HTERT RPE-1 (cell line): ENCODE measurements around the gene HOXA11.

Experiments used
- in situ Hi-C: fragments of 300-500 bp; cut with MboI; formaldehyde crosslinking; loops from 4 replicates; pipeline ENCODE4 v1.14.3; 2020; ENCODE audit warnings: low sequenced_read_pairs

The HOXA11 gene

DNA sequence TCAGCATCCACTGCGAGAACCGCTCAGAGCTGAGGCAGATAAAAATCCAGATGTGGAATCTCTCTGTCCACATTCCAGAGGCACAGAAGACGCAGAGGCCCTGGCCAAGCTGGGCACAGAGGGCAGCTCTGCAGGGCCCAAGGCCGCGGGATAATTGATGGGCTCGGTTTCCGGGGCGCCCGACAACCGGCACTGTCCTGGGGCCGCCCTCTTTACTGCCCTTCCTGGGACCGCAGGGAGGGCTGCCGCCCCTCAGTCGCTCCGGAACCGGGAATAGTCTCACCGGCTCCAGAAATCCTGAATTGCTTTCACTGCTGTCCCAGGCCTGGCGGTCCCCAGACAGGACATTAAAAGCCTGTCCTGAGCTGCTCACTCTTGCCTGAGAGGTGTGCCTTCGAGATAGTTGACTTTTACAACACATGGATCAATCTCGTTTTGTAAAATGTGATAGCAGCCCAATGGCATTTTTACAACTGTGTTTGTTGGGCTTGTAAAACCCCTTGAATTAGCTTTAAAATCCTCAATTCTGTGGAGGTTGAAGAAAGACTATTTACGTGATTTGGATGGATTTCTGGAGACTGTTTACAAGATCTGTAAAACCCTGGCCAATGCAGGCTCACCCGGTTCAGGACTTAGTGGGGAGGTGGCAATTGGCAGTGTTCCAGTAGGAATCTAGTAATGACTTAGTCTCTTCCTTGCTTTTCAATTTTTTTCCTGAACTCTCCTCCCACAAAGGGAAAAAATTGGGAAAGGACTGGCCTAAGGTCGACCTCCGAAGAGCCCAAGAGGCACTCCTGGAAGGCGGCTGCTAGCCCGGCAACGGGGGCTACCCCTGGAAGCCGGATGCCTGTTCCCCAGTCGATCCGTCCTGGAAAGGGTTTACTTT lies 36.0 kb downstream of the HOXA11 start:
- in situ Hi-C loops, result no loop called here

DNA sequence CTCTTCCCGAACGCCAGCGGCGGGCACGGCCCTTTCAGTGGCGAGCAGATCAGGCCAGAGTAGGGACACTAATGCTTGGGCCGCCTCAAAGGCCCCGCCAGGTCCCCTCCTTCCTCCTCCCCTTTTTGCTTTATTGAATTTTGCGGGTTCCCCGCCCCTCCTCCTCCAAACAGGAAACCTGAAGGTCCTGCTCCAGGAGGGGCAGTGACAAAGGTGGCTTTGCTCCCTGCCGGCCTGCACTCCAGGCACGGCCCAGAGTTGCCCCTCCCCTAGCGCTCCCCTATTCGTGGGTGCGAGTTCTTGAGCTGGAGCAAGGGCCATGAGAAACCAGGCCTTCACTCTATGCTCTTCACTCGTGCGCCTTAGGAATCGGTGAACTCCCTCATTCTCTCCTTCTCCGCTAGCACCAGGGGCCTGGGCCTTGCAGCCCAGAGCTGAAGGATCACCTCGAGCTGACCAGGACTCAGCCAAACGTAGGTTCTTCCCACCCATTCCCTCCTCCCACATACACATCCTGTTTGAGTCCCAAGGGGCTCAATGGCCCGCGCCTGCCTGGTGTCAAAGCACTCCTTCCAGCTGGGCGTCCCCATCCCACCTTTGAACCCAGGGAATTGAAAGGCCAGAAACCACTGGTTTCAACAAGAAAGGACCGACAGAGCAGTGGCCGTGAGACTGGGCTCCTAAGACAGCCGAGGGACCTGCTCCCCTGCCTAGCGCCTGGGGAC lies 36.8 kb downstream of the HOXA11 start:
- in situ Hi-C loops, result no loop called here

GRCh38 chr7:27147199-27148030 lies 37.6 kb downstream of the HOXA11 start, which contains the start of gene HOXA6:
TSS of gene HOXA6 (minus strand) at chr7:27147774. CDS start at chr7:27147749, 25 bp downstream.
- in situ Hi-C loops, result no loop called here

DNA sequence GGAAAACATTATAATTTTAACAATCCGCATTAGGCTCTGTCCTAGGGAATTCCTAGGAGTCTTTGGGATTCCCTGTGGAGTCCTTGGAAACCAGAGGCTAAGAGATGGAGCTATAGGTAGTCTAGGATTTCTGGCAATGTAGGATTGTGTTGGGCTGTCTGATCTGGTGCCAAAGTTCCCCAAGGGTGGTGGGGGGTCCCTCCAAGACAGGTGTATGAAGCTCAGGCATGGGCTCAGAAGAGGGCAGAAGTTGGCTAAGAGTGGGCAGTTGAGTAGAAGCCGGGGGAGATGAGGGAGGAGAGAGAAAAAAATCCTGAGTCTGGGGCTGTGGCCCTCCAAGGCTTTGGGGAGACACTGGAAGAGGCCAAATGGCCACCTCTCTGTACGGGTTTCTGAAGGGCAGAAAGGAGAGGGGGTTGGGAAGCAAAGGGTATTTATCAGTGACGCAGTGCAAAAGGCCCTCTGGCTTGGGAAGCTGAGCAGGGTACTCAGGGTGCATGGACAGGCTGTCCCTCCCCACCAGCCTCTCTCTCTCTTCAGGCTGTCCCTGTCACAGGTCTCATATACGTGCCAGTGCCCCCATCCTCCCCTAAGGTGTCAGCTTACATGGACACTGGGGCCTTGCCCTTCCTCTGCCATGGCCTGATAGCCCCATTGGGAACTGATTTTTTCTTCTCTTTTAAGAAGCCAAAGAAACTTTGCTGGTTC lies 38.4 kb downstream of the HOXA11 start:
- in situ Hi-C loops, result no loop called here

- in situ Hi-C loops, result no loop called here
Measured at GRCh38 chr7:27145914-27146412, 39.1 kb downstream of the HOXA11 start.

DNA sequence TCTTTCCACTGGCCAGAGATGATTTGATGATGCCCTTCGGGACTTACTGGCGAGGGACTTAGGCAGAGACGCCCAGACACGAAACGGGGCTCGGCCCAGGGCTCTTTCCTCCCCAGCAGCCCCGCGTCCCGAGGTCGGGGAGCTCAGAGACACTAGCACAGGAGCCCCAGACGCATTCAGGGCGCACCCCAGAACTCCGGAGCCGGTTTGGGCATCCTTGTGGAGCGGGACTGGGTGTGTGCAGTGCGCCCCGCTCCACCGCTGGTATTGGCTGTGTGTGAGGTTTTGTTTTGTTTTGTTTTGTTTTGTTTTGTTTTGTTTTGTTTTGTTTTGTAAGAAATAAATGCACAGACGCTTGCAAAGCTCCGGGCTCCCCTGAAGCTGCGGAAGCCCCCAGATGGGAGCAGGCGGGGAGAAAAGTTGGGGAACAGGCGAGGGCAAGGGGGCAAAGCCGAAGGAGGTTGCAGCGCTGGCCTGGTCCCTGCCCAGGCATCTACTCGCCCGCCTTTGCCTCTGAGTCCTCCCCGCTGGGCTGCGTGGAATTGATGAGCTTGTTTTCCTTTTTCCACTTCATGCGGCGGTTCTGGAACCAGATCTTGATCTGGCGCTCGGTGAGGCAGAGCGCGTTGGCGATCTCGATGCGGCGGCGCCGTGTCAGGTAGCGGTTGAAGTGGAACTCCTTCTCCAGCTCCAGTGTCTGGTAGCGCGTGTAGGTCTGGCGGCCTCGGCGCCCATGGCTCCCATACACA lies 39.7 kb downstream of the HOXA11 start:
- in situ Hi-C loops, result no loop called here

DNA sequence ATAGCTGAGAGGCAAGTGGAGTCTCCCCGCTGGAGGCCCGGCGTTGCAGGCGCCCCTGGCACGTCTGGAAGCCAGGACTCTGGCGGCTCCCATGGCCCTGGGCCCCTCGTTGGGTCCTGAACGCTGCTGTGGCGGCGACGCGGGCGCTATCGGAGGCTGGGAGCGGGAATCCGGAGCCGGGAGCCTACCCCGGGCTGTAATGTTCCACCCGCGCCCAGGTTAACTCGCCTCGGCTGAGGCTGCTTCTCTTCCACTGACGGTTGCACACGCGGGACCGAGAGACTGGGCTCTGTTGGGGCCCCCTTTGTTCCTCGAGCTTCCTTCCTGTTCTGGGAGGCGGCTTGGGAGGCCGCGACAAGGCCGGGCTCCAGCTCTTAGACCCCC lies 40.3 kb downstream of the HOXA11 start:
- in situ Hi-C loops, result no loop called here

DNA sequence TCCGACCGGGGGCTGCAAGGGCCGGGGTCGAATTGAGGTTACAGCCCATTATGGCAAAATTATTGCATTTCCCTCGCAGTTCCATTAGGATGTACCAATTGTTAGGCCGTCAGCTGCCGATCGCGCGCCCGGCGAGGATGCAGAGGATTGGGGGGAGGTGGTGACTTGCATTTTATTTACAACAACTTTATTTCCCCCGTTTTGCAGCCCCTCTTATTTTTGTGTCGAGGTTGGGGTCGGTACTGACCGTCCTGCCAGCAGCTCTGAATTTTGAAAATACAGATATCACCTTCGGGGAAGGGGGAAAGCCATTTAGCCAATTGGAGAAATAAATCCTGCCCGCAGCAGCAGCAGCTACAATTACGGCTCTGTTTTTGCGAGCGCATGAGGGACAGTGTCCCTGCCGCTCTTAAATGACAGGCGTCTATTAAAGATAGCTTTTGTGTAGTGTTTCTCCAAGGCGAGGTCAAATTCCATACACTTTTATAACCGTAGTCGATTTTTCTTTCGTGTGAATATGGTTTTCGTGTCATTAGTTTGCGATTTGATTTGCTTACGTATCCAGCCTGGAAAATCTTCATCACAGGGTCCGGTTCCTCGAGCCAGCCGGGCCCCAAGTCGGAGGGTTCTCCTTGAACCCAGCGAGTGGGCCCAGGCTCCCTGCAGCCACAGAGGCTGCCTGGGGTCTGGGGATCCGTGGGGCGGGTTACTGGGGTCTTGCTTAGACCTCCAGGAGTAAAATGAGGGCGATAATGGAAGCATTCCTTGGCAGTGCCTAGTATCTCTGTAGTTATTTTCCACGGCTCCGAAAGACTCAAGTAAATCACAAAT lies 40.9 kb downstream of the HOXA11 start:
- in situ Hi-C loops, result no loop called here

GRCh38 chr7:27143023-27143949 lies 41.7 kb downstream of the HOXA11 start, which contains the start of gene HOXA5:
TSS of gene HOXA5 (minus strand) at chr7:27143681. CDS start at chr7:27143607, 74 bp downstream.
- in situ Hi-C loops, result no loop called here

GRCh38 chr7:27142580-27143022 lies 42.4 kb downstream of the HOXA11 start:
- in situ Hi-C loops, result no loop called here

DNA sequence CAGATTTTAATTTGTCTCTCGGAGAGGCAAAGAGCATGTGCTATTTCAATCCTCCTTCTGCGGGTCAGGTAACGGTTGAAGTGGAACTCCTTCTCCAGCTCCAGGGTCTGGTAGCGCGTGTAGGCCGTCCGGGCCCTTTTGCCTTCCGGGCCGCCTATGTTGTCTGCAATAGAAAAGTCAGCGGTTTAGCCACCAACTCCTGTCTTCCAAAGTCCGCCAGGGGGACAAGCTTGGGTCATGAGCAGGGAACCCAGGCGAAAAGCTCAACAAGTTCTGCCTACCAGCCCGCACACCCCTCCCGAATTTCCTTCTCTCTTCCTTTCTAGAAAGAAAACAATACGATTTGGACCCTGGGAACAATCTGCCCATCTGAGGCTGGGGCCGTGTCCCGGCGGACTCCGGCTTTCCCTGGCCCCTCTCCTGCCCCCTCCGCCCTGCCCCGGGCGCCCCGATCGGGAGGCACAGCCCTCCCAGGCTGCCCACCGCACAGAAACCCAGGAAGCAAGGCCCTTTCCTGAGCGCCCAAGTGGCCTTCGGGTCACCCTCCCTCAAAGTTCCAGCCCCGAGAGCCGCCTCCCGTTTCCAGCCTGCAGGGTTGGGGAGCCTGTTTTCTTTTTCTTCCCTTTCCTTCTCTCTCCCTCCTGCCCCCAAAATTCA lies 43.0 kb downstream of the HOXA11 start:
- in situ Hi-C loops, result no loop called here

- in situ Hi-C loops, result no loop called here
Measured at GRCh38 chr7:27141137-27141922, 43.7 kb downstream of the HOXA11 start.

GRCh38 chr7:27140126-27140857 lies 44.7 kb downstream of the HOXA11 start:
- in situ Hi-C loops, result no loop called here

DNA sequence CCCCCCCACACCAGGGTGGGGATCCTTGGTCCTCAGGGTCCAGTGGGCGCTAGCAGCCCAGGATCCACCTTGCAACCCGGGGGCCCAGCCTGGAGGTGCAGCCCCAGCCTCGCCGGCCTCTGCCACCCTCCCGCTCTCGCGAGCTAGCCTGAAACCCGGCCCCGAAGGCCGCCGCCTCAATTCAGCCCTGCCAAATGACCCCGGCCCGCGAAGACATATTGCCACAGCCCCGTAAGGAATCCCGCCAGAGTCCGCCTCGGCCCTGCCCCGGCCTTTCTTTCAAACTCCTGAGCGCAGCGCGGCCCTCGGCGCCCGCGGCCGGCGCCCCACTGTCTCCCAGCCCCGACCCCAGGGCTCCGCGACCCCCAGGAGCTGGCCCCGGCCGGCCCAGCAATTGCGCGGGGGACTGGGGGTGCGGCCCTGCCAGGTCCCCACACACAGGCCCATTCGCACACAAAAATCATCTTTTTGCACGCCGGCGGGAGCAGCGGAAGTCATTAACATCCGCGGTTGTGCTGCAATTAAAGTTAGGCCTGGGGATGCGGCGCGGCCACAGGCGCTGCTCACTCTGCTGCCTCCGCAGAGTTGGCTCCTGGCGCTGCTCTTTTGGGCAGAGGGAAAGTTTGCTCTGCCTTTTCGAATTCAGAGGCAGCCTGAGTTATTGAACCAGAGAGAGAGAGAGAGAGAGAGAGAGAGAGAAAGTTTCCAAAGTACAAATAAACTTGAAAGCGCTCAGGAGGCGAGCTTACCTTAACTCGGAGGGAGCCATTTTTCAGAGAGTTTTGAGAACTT lies 45.5 kb downstream of the HOXA11 start:
- in situ Hi-C loops, result no loop called here

- in situ Hi-C loops, result no loop called here
Measured at GRCh38 chr7:27138985-27139333, 46.1 kb downstream of the HOXA11 start.
